HG02973 (cell line): Measurements from ENCODE around the gene ID3.

Source experiments
- ATAC-seq: cut with Tn5 transposase; IDR thresholded peaks from one replicate; pipeline ENCODE4 v1.9.1; 2021; ENCODE audit warnings: moderate library complexity; ENCODE audit not compliant: unreplicated experiment

The ID3 gene

GRCh38 chr1:23528250-23528978, 30.9 kb downstream of the ID3 start:
- ATAC-seq: no peak

- no peak for ATAC-seq
Observed at GRCh38 chr1:23527900-23528249, 31.4 kb downstream of the ID3 start.

- ATAC-seq: no peak
Observed at GRCh38 chr1:23527366-23527765, 31.9 kb downstream of the ID3 start.

- ATAC-seq: no peak
Observed at GRCh38 chr1:23526329-23527041, 32.8 kb downstream of the ID3 start.

GRCh38 chr1:23525558-23526250, 33.6 kb downstream of the ID3 start:
- no peak for ATAC-seq

- ATAC-seq: no peak
Observed at GRCh38 chr1:23524716-23525401, 34.4 kb downstream of the ID3 start.

GRCh38 chr1:23524163-23524562, 35.1 kb downstream of the ID3 start:
- no peak for ATAC-seq

GRCh38 chr1:23522244-23522982, 36.9 kb downstream of the ID3 start:
- no peak for ATAC-seq

- ATAC-seq: no peak
Observed at GRCh38 chr1:23521588-23521987, 37.7 kb downstream of the ID3 start.

- ATAC-seq: no peak
Observed at GRCh38 chr1:23517581-23517980, 41.7 kb downstream of the ID3 start.

- no peak for ATAC-seq
Observed at GRCh38 chr1:23515905-23516304, 43.4 kb downstream of the ID3 start.

GRCh38 chr1:23514111-23514679, 45.1 kb downstream of the ID3 start:
- no peak for ATAC-seq

- ATAC-seq: no peak
Observed at GRCh38 chr1:23509896-23510295, 49.4 kb downstream of the ID3 start.
